HG03139 (cell line): ENCODE measurements around the gene SLC7A6.

ENCODE experiments used
- ATAC-seq: cut with Tn5 transposase; IDR thresholded peaks from one replicate; pipeline ENCODE4 v1.9.1; 2021; ENCODE audit not compliant: unreplicated experiment

Gene SLC7A6

GRCh38 chr16:68264128-68265077 lies at the start of gene SLC7A6:
Gene SLC7A6 (plus strand): TSS chr16:68264526. CDS start chr16:68274727, 10,201 bp downstream.
- ATAC-seq, result peak; percentile 57

GRCh38 chr16:68214726-68215125 lies 49.6 kb upstream of the SLC7A6 start:
- ATAC-seq, result no peak

- ATAC-seq, result no peak
Measured at GRCh38 chr16:68215302-68215701, 49.0 kb upstream of the SLC7A6 start.

GRCh38 chr16:68216240-68216639 lies 48.1 kb upstream of the SLC7A6 start:
- ATAC-seq, result no peak

- ATAC-seq, result no peak
Measured at GRCh38 chr16:68217506-68217905, 46.8 kb upstream of the SLC7A6 start.

GRCh38 chr16:68219725-68220351 lies 44.5 kb upstream of the SLC7A6 start:
- ATAC-seq, result no peak

- no peak for ATAC-seq
Measured at GRCh38 chr16:68223072-68223471, 41.3 kb upstream of the SLC7A6 start.

GRCh38 chr16:68226116-68226515 lies 38.2 kb upstream of the SLC7A6 start:
- no peak for ATAC-seq

GRCh38 chr16:68227183-68227793 lies 37.0 kb upstream of the SLC7A6 start:
- ATAC-seq, result no peak

GRCh38 chr16:68227850-68228553 lies 36.3 kb upstream of the SLC7A6 start:
- no peak for ATAC-seq

GRCh38 chr16:68228652-68229051 lies 35.7 kb upstream of the SLC7A6 start:
- no peak for ATAC-seq

- no peak for ATAC-seq
Measured at GRCh38 chr16:68229431-68230175, 34.7 kb upstream of the SLC7A6 start.

- no peak for ATAC-seq
Measured at GRCh38 chr16:68230176-68230571, 34.2 kb upstream of the SLC7A6 start.

- no peak for ATAC-seq
Measured at GRCh38 chr16:68230956-68231355, 33.4 kb upstream of the SLC7A6 start.

GRCh38 chr16:68231384-68232136 lies 32.8 kb upstream of the SLC7A6 start:
- no peak for ATAC-seq

- ATAC-seq, result no peak
Measured at GRCh38 chr16:68232335-68232734, 32.0 kb upstream of the SLC7A6 start.

GRCh38 chr16:68233085-68233834 lies 31.1 kb upstream of the SLC7A6 start:
- ATAC-seq, result no peak

GRCh38 chr16:68233835-68234187 lies 30.5 kb upstream of the SLC7A6 start:
- no peak for ATAC-seq
